Activated CD8-positive, alpha-beta memory T cell treated with anti-CD3 and anti-CD28 coated beads for 36 hours (primary cell): ENCODE measurements around the gene GALNS. TPM values are rescaled to one million over a fixed set of nuclear protein-coding genes. Genes with fewer than 3 reads are reported as not detected.
"Not testable (repeated sequence)": the region's sequence is repeated elsewhere in the genome, so short reads cannot be mapped to it uniquely, and the experiment has no call there.

Source experiments
- CTCF ChIA-PET: fragments of 350-600 bp; sonication (Branson Sonifier 250); formaldehyde crosslinking; loops from one replicate; lab custom pipeline; 2021; ENCODE audit warnings: antibody characterized with exemption; lab: Charles Lee
- POLR2A ChIA-PET: fragments of 350-600 bp; sonication (Branson Sonifier 250); formaldehyde crosslinking; loops from one replicate; lab custom pipeline; 2021; ENCODE audit warnings: antibody characterized with exemption; lab: Charles Lee
- total RNA-seq, 2 experiments: library from RNA; stranded (reverse); gene quantifications; one replicate each; pipeline ENCODE4 v1.2.3, GENCODE V29; 2021

GALNS gene, protein sequence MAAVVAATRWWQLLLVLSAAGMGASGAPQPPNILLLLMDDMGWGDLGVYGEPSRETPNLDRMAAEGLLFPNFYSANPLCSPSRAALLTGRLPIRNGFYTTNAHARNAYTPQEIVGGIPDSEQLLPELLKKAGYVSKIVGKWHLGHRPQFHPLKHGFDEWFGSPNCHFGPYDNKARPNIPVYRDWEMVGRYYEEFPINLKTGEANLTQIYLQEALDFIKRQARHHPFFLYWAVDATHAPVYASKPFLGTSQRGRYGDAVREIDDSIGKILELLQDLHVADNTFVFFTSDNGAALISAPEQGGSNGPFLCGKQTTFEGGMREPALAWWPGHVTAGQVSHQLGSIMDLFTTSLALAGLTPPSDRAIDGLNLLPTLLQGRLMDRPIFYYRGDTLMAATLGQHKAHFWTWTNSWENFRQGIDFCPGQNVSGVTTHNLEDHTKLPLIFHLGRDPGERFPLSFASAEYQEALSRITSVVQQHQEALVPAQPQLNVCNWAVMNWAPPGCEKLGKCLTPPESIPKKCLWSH
- total RNA-seq = 10 to 100 TPM; 18.3 to 19.0 TPM

DNA sequence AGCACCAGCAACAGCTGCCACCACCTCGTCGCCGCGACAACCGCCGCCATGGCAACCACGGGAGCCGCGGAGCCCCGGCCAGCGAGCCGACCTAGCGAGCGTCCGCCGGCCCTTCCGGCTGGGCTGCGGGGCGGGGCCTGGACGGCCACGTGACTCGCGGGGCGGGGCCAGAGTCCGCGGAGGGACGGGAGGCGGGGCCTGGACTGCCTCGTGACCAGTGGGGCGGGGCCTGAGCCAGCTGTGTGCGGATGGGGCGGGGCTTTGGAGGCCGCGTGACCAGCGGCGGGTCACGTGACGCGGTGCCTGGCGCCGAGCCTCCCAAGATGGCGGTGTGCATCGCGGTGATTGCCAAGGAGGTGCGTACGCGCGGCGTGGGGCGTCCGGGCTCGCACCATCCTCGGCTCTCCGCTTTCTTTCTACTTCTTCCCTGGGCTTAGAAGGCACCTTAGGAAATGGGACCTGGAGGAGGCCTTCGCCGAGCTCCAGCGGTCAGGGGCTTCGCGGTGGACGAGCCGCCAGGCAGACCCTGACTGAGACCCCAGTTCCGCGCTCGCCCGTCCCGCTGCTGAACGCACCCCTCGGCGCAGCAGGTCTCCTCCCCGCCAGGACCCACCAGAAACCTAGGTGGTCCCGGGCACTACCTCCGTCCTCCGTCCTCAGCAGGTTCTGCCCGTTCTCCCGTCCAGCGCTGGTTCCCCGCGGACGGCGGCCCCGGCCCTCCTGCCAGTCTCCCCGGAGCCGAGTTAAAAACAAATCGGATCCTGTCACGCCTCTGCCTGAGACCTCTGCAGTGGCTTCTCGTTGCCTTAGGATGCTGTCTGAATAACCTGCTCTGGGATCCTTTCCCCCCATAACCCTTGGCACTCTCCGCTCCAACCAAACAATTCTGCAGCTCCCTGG, at the start of gene GALNS, which contains the start of gene TRAPPC2L:
TSS of gene GALNS (minus strand) at position 120 of the 900 bp plus-strand sequence. CDS start at position 50, 70 bp downstream.
TSS of gene TRAPPC2L (plus strand) at position 300 of the 900 bp plus-strand sequence. CDS start at position 324, 24 bp downstream.
- ChIA-PET POLR2A (interaction anchor here (0.6 to 1.9 kb wide), 4 partner anchors 45 to 308 kb away, joined by 3 to 13 read pairs (median 8); partner anchors contain the start of gene APRT), CTCF (interaction anchor here (0.6 to 3.3 kb wide), 13 partner anchors 11 to 310 kb away, joined by 3 to 37 read pairs (median 5); partner anchors contain the start of genes ACSF3 and APRT)

DNA sequence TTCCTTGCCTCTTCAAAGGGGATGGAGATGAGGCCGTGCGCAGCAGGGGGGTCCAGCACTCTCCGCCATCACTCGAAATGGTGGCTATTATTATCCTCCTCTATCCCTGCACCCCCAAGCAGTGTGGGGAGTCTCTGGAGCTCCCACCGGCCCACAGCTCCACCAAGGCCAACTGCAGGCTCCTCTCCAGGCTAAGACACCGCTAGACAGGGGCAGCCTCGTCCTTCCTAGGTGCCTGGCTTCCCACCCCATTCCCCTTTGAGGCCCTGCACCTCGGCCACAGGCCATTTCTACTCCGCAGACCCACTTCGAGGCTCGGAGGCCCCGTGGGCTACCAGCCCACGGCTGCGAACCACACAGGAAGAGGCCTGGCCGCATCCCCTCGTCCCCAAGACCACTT, 49.3 kb upstream of the GALNS start:
- POLR2A ChIA-PET = no interaction called here
- CTCF ChIA-PET = no interaction called here

DNA sequence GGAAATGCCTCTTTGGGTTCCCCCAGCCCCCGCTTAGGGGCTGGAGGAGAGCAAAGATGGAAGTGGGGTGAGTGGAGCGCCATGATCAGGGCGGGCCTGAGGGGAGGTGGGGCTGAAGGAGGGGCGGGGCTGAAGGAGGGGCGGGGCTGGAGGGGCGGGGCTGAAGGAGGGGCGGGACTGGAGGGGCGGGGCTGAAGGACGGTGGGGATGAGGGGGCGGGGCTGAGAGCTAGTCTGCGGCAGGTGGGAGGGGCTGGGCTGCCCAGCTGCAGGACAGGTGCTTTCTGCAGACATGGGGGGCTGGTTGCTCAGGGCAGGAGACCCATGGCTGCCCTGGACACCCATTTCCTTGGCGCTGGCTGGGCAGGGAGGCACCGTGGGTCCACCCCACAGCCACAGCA, 48.8 kb upstream of the GALNS start:
- CTCF ChIA-PET = no interaction called here
- POLR2A ChIA-PET = no interaction called here

DNA sequence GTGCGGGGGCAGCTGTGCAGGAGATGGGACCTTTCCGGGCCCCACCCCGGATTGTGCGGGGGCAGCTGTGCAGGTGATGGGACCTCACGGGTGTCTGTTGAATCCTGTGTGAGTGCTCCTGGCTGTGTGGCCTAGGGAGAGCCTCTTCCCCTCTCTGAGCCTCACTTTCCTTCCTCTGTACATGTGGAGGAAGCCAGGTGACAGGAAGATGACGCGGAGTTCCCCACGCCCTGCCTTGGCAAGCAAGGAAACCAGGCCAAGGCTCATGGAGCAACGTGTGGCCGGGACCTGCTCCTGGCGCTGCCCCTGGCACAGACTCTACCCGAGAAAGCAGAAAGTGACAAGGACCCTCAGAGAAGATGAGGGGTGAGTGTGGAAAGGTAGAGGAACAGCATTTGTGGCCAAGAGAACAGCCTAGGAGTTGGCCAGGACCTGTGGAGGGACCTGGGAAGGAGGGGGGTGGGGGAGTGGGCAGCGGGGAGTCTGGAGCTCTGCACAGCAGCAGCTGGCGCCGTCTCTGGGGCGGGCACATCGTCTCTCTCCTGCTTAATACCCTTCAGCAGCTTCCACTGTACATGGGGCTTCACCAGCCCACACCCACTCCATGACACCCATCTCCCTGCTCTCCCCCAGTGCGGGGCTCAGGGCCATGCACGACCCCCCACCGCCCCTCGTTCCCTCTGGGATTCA, 48.1 kb upstream of the GALNS start:
- CTCF ChIA-PET = no interaction called here
- POLR2A ChIA-PET = no interaction called here

DNA sequence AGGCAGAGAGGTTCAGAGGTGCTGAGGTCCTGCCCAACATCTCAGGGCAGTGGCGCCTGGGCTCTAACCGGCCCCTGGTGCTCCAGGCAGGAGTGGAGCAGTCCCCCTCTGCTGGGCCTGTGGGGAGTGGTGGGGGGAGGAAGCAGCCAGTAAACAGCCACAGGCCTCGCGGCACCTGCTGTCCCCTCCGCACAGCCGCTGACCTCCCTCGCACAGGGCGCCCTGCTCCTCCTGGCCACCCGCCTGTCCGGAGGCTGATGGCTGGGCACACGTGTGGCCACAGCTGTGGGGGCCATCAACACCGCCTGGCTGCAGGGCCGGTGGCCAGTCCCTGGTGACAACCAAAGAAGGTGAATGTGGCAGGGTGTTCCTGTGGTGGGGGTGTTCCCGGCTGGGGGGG, 46.5 kb upstream of the GALNS start:
- POLR2A ChIA-PET = no interaction called here

DNA sequence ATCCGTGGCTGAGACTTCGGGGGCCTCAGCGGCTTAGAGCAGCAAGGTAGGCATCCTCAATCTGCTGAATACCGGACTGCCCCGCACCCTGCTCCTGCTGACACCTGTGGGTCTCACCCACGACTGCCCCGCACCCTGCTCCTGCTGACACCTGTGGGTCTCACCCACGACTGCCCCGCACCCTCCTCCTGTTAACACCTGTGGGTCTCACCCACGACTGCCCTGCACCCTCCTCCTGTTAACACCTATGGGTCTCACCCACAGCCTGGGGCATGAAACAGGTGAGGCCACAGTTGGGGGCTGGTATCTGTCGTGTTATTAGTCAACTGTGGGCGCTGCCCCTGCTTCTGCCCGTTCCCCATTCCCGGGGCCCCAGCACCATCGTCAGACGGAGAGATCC, 46.0 kb upstream of the GALNS start:
- POLR2A ChIA-PET = no interaction called here
- CTCF ChIA-PET = no interaction called here

More for the DNA sequence above, 46.5 kb upstream of the GALNS start:
- CTCF ChIA-PET = no interaction called here

DNA sequence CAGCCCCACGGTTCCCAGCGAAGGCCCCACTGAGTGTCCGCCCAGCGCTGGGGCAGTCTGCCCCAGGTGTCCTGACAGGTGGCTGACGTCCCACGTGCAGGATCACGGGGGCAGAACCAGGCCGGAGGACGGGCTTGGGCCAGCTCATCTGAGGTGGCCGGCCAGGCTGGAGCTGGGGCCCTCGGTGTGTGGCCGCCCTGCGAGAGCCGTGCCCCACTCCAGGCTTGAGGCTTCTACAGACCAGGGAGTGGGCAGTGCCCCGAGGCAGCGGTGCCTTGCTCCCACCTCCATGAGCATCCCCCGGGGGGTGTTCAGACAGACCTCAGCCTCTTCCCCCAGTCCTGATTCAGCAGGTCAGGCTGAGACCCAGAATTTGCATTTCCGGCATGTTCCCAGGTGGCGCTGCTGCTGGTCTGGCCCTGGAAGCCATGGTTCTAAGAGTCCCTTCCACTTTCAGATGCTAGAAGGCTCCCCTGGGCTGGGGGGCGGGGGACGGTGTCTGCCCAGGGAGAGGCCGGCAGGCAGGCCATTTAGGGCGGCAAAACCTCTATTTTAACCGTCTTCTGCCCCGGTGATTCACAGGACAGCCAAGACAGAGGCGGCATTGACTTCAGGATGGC, 45.1 kb upstream of the GALNS start:
- POLR2A ChIA-PET = no interaction called here
- CTCF ChIA-PET = interaction anchor here (0.6 kb wide), 1 partner anchor 19 kb away, joined by 3 read pairs; no protein-coding TSS in a partner anchor

DNA sequence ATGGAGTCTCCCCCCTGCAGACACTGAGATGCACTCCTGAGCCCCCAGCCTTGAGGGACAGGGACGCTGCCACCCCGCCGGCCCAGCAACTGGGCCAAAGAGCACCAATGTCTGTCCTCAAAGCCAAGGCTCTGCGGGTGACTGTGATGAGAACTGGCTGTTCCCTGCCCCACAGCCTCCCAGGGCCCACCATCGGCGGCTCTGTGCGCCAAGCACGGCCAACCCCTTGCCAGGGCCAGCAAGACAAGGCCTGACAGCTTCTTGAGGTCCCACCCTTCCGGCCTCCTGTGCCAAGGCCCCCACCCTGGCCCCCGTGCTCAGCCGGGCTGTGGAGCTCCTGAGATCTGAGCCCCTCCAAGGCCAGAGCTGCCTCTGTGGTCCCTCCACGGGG, 43.9 kb upstream of the GALNS start:
- ChIA-PET POLR2A (no interaction called here), CTCF (no interaction called here)

DNA sequence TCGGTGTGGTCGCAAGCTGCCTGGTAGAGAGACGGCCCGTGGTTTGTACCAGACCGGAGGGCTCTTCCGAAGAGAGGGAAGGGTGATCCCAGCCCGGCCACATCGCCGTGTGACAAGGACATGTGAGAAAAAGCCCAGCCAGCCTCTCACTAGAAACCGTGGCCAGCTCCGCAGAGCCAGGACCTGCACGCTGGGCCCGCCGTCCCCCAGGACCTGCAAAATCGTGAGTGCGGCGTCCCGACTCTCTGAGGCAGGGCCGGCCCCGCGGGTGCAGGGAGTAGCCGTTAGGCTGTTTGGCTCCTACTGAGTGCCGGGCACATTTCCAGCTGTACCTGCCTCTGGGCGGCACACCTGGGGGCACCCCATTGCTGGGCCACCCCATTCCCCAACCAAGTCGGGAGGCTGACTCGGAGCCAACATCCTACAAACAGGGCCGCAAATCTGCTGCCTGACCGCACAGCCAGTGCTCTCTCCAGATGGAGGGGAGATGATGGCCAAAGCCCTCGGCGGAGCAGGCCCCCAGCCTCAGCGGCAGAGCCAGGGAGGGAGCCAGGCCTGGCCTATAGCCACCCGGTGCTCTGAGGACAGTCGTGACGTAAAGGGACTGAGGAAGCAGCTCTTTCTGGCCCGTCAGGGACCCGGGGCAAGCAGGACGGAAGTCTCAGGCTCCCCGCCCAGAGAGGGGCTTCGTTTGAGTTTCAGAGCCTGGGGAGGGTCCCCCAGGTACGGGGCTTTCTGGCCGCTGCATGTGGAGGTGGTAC, 43.3 kb upstream of the GALNS start:
- POLR2A ChIA-PET = no interaction called here
- CTCF ChIA-PET = no interaction called here

DNA sequence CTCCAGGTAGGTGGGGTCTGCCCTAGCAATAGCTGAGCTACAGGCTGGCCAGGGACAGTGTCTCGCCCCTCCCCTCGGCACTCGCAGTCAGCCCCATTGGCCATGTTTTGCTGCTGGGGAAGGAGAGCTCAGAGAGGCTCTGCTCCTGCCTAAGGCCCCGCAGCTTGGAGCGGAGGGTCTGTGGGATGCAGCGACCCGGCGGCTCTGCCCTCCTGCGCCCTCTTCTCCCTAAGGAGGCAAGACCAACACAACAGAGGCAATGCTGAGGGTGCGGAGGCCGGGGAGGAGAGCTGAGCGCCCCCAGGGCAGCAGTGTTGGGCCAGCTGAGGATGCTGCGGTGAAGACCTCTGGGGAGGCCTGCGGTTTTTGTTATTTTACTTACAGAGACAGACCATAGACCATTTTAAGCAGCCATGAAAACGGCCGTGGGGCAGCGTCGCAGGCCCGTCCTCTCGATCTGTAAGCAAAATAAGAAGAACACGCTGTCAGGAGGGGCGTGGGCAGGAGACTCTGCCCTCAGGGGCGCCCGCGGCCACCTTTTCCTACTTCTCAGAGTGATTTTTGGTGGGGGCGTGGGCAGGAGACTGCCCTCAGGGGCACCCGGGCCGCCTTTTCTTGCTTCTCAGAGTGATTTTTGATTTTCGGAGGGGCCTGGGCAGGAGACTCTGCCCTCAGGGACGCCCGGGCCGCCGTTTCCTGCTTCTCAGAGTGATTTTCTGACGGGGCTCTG, 41.1 kb upstream of the GALNS start:
- ChIA-PET CTCF (no interaction called here), POLR2A (no interaction called here)

DNA sequence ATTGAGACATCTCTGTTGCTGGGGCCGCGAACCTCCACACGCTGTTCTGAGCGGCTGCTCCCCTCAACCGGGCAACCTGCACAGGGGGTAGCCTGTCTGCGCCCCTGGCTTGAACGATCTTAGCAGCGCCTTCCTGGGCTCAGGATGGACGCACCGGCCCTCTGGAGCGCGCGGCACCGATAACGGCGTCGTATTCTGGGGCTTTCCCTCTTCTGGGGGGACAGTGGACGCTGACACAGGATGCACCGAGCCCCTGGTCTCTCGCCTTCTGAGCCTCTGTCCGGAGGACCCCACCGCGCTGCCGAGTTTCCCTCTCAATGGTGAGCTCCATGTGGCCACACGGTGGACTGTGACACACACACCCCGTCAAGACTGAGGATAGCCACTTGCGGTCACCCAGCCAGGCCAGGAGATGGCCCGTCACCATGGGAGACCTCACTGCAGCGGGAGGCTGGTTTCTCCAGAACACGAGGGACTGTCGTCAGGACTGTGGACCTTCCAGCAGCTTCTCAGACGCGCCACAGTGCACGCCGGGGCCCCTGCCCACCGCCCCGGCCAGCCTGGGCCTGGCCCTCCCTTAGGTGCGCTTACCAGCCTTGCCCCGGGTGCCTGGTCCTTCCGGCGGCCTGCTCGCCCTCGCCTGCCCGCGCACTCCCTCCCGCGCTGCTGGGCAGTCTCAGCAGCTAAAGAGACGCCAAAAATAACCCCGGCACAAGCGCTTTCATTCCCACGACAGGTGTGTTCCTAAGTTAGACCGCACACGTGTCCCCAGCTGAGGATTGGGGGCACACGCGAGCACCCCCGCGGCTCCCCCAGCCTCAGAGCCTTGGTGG, 39.7 kb upstream of the GALNS start:
- ChIA-PET CTCF (no interaction called here), POLR2A (no interaction called here)

DNA sequence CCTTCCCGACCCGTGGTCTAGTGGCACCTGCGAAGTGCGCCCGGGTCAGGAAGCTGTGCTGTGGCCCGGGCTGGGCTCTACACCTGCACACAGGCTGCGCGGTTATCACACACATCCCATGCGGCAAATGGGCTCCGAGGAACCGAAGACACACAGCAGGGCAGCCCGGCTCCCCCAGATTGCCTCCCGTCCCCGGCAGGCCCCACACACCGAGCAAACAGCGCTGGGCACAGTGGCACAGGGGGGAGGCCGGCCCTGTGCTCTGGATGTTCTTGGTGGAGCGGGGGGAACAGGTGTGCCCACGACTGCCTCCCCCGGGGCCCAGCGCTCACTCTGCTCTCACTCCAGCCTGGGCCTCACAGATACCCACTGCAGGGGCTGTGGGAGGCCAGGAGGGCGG, 38.6 kb upstream of the GALNS start:
- CTCF ChIA-PET = no interaction called here
- POLR2A ChIA-PET = no interaction called here

DNA sequence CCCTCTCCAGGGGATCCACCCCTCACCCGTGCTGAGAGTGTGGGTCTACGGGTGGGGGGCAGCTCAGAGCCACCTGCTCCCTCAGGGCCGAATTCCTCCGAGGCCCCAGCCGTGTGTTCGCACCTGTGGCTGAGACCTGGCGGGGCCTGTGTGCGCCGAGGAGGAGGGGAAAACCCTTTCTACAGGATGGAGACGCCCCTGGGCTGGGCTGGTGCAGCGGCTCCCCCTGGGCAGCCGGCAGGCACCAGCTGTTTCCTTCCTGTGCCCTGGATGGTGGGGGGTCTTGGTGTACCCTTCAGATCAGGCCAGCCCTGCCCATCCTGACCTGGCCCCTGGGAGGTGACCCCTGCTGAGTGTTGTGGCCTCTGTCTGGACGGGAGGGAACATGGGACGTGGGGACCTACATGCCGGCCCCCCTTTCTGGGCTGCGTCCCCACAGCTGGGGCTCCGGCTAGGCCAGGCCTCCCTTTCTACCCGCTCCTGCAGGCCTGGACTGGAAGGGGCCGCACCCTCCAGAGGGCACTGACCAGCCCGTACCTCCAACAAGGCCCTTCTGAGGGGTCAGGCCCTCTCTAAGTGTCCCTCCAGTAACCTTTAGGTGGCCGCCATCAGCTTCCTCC, 38.0 kb upstream of the GALNS start:
- ChIA-PET POLR2A (no interaction called here), CTCF (no interaction called here)

DNA sequence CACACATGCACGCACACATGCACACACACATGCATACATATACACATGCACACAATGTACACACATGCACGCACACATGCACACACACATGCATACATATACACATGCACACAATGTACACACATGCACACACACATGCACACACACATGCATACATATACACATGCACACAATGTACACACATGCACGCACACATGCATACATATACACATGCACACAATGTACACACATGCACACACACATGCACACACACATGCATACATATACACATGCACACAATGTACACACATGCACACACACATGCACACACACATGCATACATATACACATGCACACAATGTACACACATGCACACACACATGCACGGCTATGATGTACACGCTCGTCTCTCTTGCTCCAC, 37.5 kb upstream of the GALNS start:
- CTCF ChIA-PET, POLR2A ChIA-PET: not testable (repeated sequence)

DNA sequence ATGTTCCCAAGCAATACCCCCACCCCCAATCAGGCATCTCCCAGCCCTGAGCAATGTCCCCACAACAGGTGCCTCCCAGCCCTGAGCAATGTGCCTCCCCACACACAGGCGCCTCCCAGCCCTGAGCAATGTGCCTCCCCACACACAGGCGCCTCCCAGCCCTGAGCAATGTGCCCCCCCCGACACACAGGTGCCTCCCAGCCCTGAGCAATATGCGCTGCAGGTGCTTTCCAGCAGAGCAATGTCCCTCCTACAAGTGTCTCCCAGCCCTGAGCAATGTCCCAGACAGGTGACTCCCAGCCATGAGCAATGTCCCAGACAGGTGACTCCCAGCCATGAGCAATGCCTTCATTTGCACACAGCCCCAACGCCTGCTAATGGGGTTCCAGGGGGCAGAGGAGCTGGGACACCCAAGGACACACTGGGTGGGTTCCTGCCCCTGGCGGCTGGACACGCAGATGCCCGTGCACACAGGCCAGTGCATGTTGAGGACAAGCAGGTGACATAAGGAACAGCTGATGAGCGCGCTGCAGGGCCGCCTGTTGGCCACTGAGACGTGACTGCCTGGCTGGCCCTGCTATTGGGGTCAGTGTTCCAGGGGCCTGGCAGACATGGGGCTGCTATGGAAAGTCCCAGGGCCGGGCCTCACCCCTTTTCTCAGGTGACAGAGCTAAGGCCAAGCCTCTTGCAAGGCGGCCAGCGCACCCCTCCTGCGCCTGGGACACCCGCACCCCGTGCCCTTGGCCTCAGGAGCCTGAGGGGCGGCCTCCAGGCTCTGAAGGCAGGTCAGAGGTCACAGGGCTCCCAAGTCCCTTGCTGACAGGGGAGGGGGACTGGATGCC, 36.6 kb upstream of the GALNS start:
- CTCF ChIA-PET = no interaction called here
- POLR2A ChIA-PET = no interaction called here
